ENCODE results near the gene PLXNA4. TPM values are rescaled to one million over a fixed set of nuclear protein-coding genes. Genes with fewer than 3 reads are reported as not detected.

Gene PLXNA4
- polyA plus RNA-seq, 2 of the 4 experiments (the other 2 are of a cell fraction) = 0.12 to 0.34 TPM

DNA sequence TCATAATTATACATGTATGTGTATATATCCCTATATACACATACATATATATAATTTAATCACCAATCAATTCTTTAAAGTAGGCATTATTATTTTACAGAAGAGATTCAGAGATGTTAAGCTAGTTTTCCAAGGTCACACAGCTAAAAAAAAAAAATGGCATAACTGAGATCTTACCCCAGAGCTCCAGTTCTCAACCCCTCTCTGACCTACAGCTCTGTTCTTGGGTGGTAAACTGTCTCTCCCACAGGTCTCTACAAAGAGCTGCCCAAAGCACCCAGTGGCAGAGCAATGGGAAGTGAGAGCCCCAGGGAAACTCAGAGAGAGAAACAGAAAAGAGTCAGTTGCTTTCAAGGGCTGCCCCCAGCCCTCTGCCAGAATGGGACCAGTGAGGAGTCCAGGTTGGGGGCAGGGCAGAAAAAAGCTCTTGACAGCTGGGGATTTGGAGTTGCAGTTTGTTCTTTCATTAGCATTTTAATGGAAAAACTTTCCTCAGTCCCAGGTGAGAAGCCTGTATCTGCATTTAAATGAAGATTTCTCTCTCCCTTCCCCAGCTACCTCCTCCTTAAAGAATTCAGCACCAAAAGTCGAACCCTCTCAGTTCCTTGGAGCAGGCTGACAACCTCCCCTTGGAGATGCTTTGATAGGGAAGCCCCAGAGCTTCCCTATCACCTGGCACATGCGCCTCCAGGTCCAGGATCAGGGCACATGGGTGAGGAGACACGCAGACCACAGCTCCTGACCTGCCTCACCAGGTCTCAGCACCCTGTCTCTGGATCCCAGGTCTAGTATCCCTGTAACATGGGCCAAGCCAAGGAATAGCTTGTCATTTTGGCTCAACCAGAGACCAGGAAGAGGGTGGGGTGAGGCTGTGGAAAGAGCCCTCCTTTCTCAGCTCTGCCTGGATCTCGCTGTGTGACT lies 388.1 kb downstream of the PLXNA4 start:
- TF ChIP-seq ESRRA (IDR thresholded peaks at IDR 0.05; ENCODE audit: borderline replicate concordance, low read length) (no peak), NFE2L2 (conservative IDR thresholded peaks at IDR 0.05; ENCODE audit: low read length) (no peak), KDM5A (IDR thresholded peaks at IDR 0.05) (no peak), CBX8 (IDR thresholded peaks at IDR 0.05) (no peak), ZSCAN20 (CRISPR knock-in tag; IDR thresholded peaks at IDR 0.05) (no peak), NR3C1 (IDR thresholded peaks at IDR 0.05) (no peak), FOSL2 (IDR thresholded peaks at IDR 0.05) (no peak), FOSL2 (CRISPR knock-in tag; IDR thresholded peaks at IDR 0.05) (no peak), ZNF302 (CRISPR knock-in tag; IDR thresholded peaks at IDR 0.05) (no peak), JUNB (IDR thresholded peaks at IDR 0.05) (no peak), MYC (IDR thresholded peaks at IDR 0.05; ENCODE audit: borderline replicate concordance, low read length) (no peak), CHD2 (IDR thresholded peaks at IDR 0.05; ENCODE audit: low read length, partially characterized antibody) (no peak)
- TF ChIP-seq, protein P1, sequence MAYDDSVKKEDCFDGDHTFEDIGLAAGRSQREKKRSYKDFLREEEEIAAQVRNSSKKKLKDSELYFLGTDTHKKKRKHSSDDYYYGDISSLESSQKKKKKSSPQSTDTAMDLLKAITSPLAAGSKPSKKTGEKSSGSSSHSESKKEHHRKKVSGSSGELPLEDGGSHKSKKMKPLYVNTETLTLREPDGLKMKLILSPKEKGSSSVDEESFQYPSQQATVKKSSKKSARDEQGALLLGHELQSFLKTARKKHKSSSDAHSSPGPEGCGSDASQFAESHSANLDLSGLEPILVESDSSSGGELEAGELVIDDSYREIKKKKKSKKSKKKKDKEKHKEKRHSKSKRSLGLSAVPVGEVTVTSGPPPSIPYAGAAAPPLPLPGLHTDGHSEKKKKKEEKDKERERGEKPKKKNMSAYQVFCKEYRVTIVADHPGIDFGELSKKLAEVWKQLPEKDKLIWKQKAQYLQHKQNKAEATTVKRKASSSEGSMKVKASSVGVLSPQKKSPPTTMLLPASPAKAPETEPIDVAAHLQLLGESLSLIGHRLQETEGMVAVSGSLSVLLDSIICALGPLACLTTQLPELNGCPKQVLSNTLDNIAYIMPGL (CRISPR knock-in tag; IDR thresholded peaks at IDR 0.05; ENCODE audit: borderline replicate concordance) = no peak
- TF ChIP-seq, protein P2, sequence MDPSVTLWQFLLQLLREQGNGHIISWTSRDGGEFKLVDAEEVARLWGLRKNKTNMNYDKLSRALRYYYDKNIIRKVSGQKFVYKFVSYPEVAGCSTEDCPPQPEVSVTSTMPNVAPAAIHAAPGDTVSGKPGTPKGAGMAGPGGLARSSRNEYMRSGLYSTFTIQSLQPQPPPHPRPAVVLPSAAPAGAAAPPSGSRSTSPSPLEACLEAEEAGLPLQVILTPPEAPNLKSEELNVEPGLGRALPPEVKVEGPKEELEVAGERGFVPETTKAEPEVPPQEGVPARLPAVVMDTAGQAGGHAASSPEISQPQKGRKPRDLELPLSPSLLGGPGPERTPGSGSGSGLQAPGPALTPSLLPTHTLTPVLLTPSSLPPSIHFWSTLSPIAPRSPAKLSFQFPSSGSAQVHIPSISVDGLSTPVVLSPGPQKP (IDR thresholded peaks at IDR 0.05; ENCODE audit: low read depth, low read length) = no peak
- Histone ChIP-seq H3K9me3 (peaks cover 24% of the 10 kb centered on the region), H3K4me2 (no peak overlapping the region), H3K4me1 (no peaks in the 10 kb centered on the region), H3K27ac (no peak overlapping the region), H3K4me3 (no peak overlapping the region)
- no peak for ATAC-seq
- WGBS (ENCODE audit: missing lambda C conversion rate) = 27% methylated on average over 4 of the region's 4 CpGs
- ChIA-PET CTCF (interaction anchor here (1.0 to 3.3 kb wide), 5 partner anchors 14 to 499 kb away, joined by 3 to 19 read pairs (median 4); no protein-coding TSS in a partner anchor), POLR2A (no interaction called here)
- FAIRE-seq = no peak
- DNase-seq (ENCODE audit: low read depth in 1 of 2, low spot score in 1 of 2) = no peak

DNA sequence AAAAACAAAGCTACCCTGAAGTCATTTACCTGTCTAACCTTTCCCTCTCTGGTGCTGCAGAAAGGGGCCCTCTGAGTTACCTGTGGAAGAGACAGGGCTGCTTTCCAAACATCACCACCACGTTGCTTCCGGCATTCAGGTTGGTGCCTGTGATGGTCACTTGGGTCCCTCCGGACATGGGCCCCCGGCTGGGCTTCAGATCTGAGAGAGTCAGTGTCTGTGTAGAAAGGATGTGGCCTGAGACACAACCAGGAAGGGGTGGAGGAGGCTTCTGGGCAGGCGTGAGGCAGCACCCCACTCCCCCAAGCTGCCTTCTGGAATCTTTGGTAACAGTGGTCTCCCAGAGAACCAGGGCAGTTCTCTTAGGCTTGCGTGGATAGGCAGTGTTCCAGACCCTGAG lies 388.9 kb downstream of the PLXNA4 start:
- Histone ChIP-seq H3K4me2 (no peak overlapping the region), H3K4me3 (no peak overlapping the region), H3K9me3 (peaks cover 24% of the 10 kb centered on the region), H3K27ac (no peak overlapping the region), H3K4me1 (no peaks in the 10 kb centered on the region)
- WGBS (ENCODE audit: missing lambda C conversion rate) = 40% methylated on average over 6 of the region's 6 CpGs
- POLR2A ChIA-PET = no interaction called here
- DNase-seq (ENCODE audit: low read depth in 1 of 2, low spot score in 1 of 2) (no peak), FAIRE-seq (no peak), ATAC-seq (no peak)
- CTCF ChIA-PET = interaction anchor here (1.0 to 3.3 kb wide), 5 partner anchors 9 to 242 kb away, joined by 3 to 19 read pairs (median 3); no protein-coding TSS in a partner anchor
- TF ChIP-seq EHMT2 (IDR thresholded peaks at IDR 0.05; ENCODE audit: low read depth) = no peak
- TF ChIP-seq CHD4 (IDR thresholded peaks at IDR 0.05; ENCODE audit: borderline replicate concordance) = no peak
- TF ChIP-seq MAZ (IDR thresholded peaks at IDR 0.05; ENCODE audit: borderline replicate concordance, low read depth, low read length) = no peak
- no peak for TF ChIP-seq FOSL2 (IDR thresholded peaks at IDR 0.05)
- no peak for TF ChIP-seq FOSL2 (CRISPR knock-in tag; IDR thresholded peaks at IDR 0.05)
- TF ChIP-seq, protein P2 (IDR thresholded peaks at IDR 0.05; ENCODE audit: low read depth, low read length) = no peak
- TF ChIP-seq, protein P3, sequence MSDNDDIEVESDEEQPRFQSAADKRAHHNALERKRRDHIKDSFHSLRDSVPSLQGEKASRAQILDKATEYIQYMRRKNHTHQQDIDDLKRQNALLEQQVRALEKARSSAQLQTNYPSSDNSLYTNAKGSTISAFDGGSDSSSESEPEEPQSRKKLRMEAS (IDR thresholded peaks at IDR 0.05) = no peak
- TF ChIP-seq EHF (CRISPR knock-in tag; IDR thresholded peaks at IDR 0.05) = no peak
- TF ChIP-seq MAFK (IDR thresholded peaks at IDR 0.05; ENCODE audit: partially characterized antibody) = no peak
- TF ChIP-seq NR3C1 (IDR thresholded peaks at IDR 0.05) = no peak
- TF ChIP-seq RAD21 (conservative IDR thresholded peaks at IDR 0.05 in 1 of 2, IDR thresholded peaks at IDR 0.05 in 1 of 2) = no peak
- TF ChIP-seq, protein P4, sequence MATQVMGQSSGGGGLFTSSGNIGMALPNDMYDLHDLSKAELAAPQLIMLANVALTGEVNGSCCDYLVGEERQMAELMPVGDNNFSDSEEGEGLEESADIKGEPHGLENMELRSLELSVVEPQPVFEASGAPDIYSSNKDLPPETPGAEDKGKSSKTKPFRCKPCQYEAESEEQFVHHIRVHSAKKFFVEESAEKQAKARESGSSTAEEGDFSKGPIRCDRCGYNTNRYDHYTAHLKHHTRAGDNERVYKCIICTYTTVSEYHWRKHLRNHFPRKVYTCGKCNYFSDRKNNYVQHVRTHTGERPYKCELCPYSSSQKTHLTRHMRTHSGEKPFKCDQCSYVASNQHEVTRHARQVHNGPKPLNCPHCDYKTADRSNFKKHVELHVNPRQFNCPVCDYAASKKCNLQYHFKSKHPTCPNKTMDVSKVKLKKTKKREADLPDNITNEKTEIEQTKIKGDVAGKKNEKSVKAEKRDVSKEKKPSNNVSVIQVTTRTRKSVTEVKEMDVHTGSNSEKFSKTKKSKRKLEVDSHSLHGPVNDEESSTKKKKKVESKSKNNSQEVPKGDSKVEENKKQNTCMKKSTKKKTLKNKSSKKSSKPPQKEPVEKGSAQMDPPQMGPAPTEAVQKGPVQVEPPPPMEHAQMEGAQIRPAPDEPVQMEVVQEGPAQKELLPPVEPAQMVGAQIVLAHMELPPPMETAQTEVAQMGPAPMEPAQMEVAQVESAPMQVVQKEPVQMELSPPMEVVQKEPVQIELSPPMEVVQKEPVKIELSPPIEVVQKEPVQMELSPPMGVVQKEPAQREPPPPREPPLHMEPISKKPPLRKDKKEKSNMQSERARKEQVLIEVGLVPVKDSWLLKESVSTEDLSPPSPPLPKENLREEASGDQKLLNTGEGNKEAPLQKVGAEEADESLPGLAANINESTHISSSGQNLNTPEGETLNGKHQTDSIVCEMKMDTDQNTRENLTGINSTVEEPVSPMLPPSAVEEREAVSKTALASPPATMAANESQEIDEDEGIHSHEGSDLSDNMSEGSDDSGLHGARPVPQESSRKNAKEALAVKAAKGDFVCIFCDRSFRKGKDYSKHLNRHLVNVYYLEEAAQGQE (IDR thresholded peaks at IDR 0.05) = no peak
- no peak for TF ChIP-seq NPAS2 (CRISPR knock-in tag; IDR thresholded peaks at IDR 0.05; ENCODE audit: borderline replicate concordance)
- TF ChIP-seq MYC (IDR thresholded peaks at IDR 0.05; ENCODE audit: borderline replicate concordance, low read length) = no peak
- TF ChIP-seq TP53 (CRISPR knock-in tag; IDR thresholded peaks at IDR 0.05) = no peak

Measured in A549 (cell line).